Hematopoietic multipotent progenitor cell treated with erythropoietin and hydrocortisone succinate and interleukin-3 and kit ligand, for 15 days (in vitro differentiated cells): Measurements from ENCODE around the gene ADGRL3.

Source experiments
- DNase-seq: peaks from one replicate; pipeline ENCODE4 v3.0.0-alpha.2; 2015; ENCODE audit warnings: low spot score

ADGRL3 gene

DNA sequence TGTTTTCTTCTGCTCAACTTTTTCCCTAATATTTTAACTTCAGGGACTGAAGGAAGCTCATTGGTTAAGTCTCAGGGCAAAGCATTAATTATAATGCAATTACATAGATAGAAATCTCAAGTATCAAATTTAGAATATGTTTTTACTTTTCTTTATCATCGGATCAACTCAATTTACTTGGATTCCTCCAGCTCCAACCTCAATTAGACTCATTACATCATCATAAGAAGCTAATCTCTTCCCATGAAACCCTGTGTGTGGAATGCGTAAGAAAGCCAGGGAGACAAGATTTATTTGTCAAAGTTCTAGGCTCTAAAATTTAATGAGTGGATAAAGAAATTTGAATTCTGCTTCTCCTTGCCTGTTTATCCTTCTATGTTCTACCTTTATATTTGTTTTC, 918.4 kb downstream of the ADGRL3 start:
- no peak for DNase-seq

- DNase-seq, result no peak
These were observed 919.1 kb downstream of the ADGRL3 start for GRCh38 chr4:62119195-62119594.

- no peak for DNase-seq
These were observed 926.1 kb downstream of the ADGRL3 start for GRCh38 chr4:62126064-62126732.
